NCI-H748 treated with DMSO at 0.1 percent for 48 hours (cell line): ENCODE data around the gene DKK3.

Source experiments
- DNase-seq: peaks from one replicate; lab custom pipeline; 2025; lab: John Stamatoyannopoulos, UW

DKK3 gene

DNA sequence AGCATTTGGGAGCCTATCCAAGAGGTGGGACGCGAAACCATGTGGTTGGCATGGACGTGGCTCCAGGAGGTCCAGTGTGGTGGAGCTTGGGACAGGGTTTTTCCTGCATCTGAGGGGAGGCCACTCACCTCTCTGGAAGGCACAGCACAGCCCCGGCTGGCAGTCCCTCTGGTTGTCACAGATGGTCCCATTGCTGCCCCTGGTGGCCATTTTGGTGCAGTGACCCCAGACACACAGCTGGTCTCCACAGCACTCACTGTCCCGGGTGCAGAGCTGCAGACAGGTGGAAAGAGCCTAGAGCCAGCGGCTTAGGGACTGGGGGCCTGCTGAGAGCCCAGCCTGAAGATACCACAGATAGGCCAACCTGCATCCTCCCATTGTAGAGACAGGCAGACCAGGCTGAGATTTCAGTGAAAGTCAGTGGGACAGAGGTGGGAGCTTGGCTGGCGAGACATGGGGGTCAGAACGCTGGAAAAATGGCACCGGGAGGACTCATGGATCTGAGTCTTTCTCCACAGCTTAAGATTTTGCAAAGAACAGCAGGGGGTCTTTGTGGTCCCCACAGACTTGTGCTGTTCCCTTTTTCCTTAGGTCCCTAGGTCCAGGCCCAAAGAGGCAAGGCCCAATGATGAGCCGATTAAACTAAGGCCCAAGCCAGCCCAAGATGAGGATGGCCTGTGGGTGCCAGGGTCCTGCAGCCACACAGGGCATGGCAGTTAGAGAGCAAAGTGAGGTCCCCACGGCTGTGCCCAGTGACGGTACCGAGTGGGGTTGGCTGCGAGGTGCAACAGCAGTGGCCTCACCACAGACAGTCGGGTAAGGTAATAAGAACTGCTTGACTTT, 41.4 kb downstream of the DKK3 start:
- peak; percentile 21 for DNase-seq

- DNase-seq = no peak
Observed at GRCh38 chr11:11966354-11966741, 42.1 kb downstream of the DKK3 start.

- DNase-seq = no peak
Observed at GRCh38 chr11:11965656-11966353, 42.6 kb downstream of the DKK3 start.

- DNase-seq = no peak
Observed at GRCh38 chr11:11965192-11965591, 43.2 kb downstream of the DKK3 start.

- DNase-seq = no peak
Observed at GRCh38 chr11:11964774-11965150, 43.7 kb downstream of the DKK3 start.

- DNase-seq = no peak
Observed at GRCh38 chr11:11963842-11964773, 44.3 kb downstream of the DKK3 start.

- no peak for DNase-seq
Observed at GRCh38 chr11:11963067-11963466, 45.4 kb downstream of the DKK3 start.

GRCh38 chr11:11961399-11962028, 46.9 kb downstream of the DKK3 start:
- DNase-seq = no peak

GRCh38 chr11:11960687-11961086, 47.7 kb downstream of the DKK3 start:
- no peak for DNase-seq

DNA sequence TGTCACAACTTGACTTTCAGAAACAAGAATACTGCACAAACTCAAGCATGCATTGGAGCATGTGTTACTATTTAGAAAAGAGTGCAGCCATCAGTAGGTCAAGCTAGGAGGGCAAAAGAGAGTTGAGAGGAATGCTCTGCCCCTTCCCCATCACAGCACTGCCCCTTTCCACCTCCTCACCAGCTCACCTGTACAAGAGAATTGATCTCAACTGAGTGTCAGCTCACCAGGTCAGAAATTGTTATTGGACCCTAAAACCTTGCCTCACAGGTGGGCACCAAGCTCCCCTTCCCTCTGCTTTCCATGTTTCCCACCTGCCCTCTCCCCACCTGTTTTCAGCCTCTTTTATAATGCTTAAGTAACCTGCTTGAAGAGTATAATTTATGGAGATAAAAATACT, 48.8 kb downstream of the DKK3 start:
- no peak for DNase-seq

- no peak for DNase-seq
Observed at GRCh38 chr11:11958403-11959231, 49.8 kb downstream of the DKK3 start.

DNA sequence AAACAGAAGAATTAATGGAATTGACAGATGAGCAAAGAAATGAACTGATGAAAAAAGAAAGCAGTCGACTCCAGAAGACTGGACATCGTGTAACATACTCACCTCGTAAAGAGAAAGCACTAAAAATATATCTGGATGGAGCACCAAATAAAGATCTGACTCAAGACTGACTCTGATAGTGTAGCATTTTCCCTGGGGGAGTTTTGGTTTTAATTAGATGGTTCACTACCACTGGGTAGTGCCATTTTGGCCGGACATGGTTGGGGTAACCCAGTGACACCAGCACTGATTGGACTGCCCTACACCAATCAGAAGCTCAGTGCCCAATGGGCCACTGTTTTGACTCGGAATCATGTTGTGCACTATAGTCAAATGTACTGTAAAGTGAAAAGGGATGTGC, 52.4 kb downstream of the DKK3 start:
- DNase-seq = no peak

DNA sequence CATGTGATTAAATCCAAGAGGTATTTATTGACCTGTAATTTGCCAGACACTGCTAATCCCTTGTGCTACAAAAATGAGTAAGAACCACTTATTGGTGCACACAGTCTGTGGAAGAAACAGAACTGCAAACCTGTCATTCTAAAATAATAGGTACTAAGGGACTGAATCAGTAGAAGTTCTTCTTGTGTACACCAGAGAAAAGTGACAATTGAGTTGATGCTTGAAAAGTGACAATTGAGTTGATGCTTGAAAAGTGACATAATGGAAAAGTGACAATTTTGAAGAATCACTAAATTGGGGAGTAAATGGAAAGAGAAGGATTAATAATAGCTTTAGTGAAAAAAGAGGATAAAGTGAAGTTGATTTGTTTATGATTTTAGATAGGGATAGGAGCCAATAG, 56.4 kb downstream of the DKK3 start:
- no peak for DNase-seq

- DNase-seq = no peak
Observed at GRCh38 chr11:11949482-11949881, 58.9 kb downstream of the DKK3 start.

DNA sequence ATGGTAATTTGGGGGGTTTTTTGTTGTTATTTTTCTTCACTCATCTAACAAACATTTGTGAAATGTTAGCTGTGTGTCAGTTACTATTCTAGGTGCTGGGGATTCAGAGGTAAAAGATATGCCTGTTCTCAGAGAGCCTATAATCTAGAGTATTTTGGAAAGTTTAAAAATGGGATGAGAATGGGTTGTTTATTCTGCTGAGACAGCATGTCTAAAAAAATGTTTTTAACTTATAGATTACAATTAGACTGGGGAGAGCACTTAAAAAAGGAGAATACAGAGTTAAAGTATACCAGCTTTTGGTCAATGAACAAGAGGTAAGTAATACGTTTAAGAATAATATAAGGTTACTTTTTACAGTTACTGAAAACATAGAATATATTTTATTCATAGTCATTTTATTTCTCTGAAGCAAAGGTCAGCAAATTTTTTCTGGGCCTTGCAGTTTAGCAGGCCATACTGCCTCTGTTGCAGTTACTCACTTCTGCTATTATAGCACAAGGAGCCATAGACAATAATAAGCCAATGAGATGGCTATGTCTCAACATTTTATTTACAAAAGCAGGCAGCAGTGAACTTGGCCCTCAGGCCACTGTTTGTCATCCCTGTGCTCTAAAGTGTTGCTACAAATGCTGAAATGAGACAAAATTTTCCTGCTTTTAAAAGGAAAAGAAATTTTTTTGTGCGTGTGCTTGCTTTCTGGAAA, 60.0 kb downstream of the DKK3 start:
- no peak for DNase-seq

- DNase-seq = no peak
Observed at GRCh38 chr11:11947825-11948224, 60.6 kb downstream of the DKK3 start.

- DNase-seq = no peak
Observed at GRCh38 chr11:11946878-11947277, 61.5 kb downstream of the DKK3 start.

GRCh38 chr11:11946180-11946579, 62.2 kb downstream of the DKK3 start:
- DNase-seq = no peak

DNA sequence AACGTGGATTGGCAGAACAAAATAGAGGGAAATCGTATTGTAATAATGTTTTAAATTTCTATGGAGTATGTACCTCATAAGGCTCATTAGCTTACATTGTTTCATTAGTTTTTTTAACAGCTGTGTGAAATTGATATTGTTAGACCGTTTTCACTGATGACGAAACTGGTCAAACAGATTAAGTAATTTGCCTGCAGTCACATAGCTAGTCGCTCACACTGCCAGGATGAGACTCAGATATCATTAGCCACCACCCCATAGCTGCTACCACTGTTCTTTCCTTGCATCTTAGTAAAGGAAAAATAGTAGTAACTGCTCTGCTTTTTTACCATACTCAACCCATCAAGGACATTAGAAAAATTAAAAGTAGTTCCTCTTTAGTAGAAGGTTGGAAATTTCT, 64.0 kb downstream of the DKK3 start:
- DNase-seq = no peak

DNA sequence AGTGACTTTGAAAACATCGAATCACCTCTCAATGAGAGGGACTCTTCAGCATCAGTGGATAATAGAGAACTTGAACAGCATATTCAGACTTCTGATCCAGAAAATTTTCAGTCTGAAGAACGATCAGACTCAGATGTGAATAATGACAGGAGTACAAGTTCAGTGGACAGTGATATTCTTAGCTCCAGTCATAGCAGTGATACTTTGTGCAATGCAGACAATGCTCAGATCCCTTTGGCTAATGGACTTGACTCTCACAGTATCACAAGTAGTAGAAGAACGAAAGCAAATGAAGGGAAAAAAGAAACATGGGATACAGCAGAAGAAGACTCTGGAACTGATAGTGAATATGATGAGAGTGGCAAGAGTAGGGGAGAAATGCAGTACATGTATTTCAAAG, 65.8 kb downstream of the DKK3 start:
- DNase-seq = no peak

DNA sequence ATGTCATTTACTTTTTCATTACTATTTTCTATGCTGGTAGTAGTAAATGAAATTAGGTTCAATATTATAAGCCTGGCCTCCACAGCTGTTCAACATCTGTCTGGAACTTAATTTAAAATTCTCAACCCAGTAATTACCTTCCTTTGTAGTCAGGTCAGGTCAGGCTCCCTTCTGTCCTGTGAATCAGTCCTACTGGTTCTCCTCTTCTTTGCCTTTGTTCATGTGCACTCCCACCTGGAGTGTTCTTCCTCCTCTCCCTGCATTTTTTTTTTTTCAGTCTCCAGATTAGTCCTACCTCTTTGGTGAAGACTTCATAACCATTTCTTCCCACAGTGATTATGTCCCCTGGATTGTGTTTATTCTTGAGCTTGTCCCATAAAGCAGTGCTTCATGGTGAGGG, 67.9 kb downstream of the DKK3 start:
- DNase-seq = no peak
